Liver (tissue), 3 donors: ENCODE results near the gene NFIL3.

ENCODE experiments used
- CTCF ChIP-seq: fragments of 150-350 bp; IDR thresholded peaks from 2 replicates; pipeline ENCODE4 v1.5.1; 2017; ENCODE audit warnings: improper control_type of control experiment, low read depth, low read length; ENCODE audit not compliant: missing input control
- JUND ChIP-seq, 2 donors: IDR thresholded peaks; 2 replicates each; pipeline ENCODE4 v1.6.1; 2016; ENCODE audit warnings: antibody characterized with exemption in 2 of 2
- RAD21 ChIP-seq, 2 donors: IDR thresholded peaks; 2 replicates each; pipeline ENCODE4 v1.6.1; 2016; ENCODE audit warnings: antibody characterized with exemption in 2 of 2, mild to moderate bottlenecking in 2 of 2
- RXRA ChIP-seq, 2 donors: IDR thresholded peaks; 2 replicates each; pipeline ENCODE4 v1.6.1; 2017 to 2018; ENCODE audit warnings: antibody characterized with exemption in 2 of 2, mild to moderate bottlenecking in 1 of 2
- SP1 ChIP-seq: IDR thresholded peaks from 2 replicates; pipeline ENCODE4 v1.6.1; 2018; ENCODE audit warnings: antibody characterized with exemption, mild to moderate bottlenecking
- TAF1 ChIP-seq: conservative IDR thresholded peaks from 2 replicates; pipeline ENCODE4 v1.6.1; 2016; ENCODE audit warnings: antibody characterized with exemption, mild to moderate bottlenecking
- donor health status: healthy.
- donor health status: healthy.

- no peak for TF ChIP-seq CTCF
- no peak for TF ChIP-seq JUND (IDR thresholded peaks at IDR 0.05)
- no peak for TF ChIP-seq TAF1
- TF ChIP-seq RXRA (IDR thresholded peaks at IDR 0.05) = no peak
- TF ChIP-seq RAD21 (IDR thresholded peaks at IDR 0.05) = no peak
- TF ChIP-seq SP1 = no peak
Observed at GRCh38 chr9:91428436-91428835, 4.8 kb upstream of the NFIL3 start.
